ENCODE measurements around the gene PRMT3.
"Not testable (repeated sequence)": the region's sequence is repeated elsewhere in the genome, so short reads cannot be mapped to it uniquely, and the experiment has no call there.

PRMT3 gene

GRCh38 chr11:20457001-20457799 lies 69.7 kb downstream of the PRMT3 start:
- DNase-seq (ENCODE audit: low read depth, low spot score), result no peak

GRCh38 chr11:20457934-20458680 lies 70.6 kb downstream of the PRMT3 start:
- no peak for DNase-seq (ENCODE audit: low read depth, low spot score)

GRCh38 chr11:20458905-20459632 lies 71.6 kb downstream of the PRMT3 start:
- DNase-seq (ENCODE audit: low read depth, low spot score), result no peak

DNA sequence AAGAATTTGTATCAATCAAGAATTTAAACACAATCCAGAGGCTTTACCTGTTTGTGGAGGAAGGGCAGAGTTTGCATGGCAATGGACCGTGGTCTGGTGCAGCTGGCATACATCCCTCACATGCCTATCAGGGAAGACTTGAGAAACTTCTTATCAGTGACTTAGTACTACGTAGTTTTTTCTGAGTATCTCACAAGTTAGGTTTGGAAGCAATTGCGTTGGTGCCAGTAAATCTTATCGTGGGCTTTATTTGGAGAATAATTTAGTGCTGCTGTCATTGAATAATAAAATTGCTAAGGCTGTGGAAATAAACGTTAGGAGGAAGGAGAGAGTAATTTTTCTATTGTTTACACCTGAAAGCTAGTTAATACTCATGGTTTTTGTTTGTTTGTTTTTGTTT lies 72.3 kb downstream of the PRMT3 start:
- no peak for DNase-seq (ENCODE audit: low read depth, low spot score)

GRCh38 chr11:20464518-20464917 lies 77.0 kb downstream of the PRMT3 start:
- no peak for DNase-seq (ENCODE audit: low read depth, low spot score)

GRCh38 chr11:20467487-20468185 lies 80.1 kb downstream of the PRMT3 start:
- no peak for DNase-seq (ENCODE audit: low read depth, low spot score)

- DNase-seq (ENCODE audit: low read depth, low spot score), result no peak
Measured at GRCh38 chr11:20470348-20470747, 82.8 kb downstream of the PRMT3 start.

DNA sequence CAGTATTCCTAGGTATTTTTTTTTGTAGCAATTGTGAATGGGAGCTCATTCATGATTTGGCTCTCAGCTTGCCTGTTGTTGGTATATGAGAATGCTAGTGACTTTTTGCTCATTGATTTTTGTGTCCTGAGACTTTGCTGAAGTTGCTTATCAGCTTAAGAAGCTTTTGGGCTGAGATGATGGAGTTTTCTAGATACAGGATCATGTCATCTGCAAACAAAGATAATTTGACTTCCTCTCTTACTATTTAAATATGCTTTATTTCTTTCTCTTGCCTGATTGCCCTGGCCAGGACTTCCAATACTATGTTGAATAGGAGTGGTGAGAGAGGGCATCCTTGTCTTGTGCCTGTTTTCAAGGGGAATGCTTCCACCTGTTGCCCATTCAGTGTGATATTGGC lies 84.4 kb downstream of the PRMT3 start:
- not testable (repeated sequence) for DNase-seq (ENCODE audit: low read depth, low spot score)

- DNase-seq (ENCODE audit: low read depth, low spot score), result no peak
Measured at GRCh38 chr11:20474176-20474881, 86.8 kb downstream of the PRMT3 start.

- DNase-seq (ENCODE audit: low read depth, low spot score), result no peak
Measured at GRCh38 chr11:20474882-20475517, 87.5 kb downstream of the PRMT3 start.

DNA sequence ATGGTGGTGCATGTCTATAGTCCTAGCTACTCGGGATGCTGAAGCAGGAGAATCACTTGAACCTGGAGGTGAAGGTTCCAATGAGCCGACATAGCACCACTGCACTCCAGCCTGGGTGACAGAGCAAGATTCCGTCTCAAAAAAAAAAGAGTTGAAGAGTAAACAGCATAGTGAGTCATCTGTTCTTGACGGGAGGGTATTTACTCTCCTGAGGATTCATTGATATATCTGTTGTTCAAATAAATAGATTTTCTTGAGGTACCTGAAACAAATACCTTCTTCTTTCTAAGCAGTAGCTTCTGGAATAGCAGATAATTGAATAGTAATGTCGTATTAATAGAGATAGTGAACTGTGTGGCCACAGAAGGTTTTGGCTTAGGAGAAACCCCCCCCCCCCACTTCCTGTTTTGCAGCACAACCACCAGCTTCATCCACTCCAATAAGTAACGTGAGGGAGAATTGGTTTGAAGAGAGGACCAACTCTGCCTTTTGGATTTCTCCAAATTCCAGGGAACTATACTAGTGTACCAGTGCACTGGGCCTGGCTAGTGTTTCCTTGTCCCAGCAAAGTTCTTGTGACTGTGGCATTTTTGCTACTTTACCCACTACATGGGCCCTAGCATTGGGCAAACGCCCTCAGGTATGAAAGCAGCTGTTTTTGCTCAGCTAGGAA lies 90.0 kb downstream of the PRMT3 start:
- no peak for DNase-seq (ENCODE audit: low read depth, low spot score)

DNA sequence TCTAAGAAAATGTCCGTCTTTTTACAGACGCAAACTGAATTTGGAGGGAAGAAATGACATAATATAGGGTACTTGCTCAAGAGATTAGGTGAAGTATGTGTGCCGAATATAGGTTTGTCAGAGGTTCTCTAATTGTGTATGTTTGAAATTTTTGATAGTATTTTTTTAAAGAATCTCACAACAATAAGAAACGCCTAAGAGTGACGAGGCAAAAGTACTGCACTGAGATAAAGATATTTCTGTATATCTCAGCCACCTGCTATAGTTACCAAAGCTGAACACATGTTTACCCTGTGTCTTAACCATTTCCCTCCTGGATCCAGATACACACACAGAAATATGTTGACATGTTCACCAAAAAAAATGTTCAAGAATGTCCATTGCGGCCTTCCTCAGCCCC lies 92.0 kb downstream of the PRMT3 start:
- DNase-seq (ENCODE audit: low read depth, low spot score), result no peak

GRCh38 chr11:20483931-20484330 lies 96.4 kb downstream of the PRMT3 start:
- no peak for DNase-seq (ENCODE audit: low read depth, low spot score)

- DNase-seq (ENCODE audit: low read depth, low spot score), result not testable (repeated sequence)
Measured at GRCh38 chr11:20484416-20484815, 96.9 kb downstream of the PRMT3 start.

GRCh38 chr11:20488352-20488751 lies 100.8 kb downstream of the PRMT3 start:
- no peak for DNase-seq (ENCODE audit: low read depth, low spot score)

DNA sequence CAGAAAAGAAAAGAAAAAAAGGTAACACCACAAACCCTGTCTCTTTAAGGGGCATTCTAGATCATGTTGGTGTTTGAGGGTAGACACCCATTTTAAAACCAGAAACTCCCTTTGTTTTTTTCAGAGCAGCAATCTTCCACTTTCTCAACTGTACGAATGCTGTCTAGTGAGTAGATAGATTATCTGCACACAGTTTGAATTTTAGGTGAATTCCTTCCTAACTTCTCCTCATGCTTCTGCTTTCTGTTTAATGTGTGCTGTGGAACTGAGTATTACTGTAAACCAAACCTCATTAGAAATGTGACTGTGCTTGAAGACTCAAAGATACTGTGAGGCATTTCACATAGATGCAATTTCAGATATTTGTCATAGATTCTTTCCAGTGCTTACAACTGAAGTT lies 102.4 kb downstream of the PRMT3 start:
- no peak for DNase-seq (ENCODE audit: low read depth, low spot score)

- no peak for DNase-seq (ENCODE audit: low read depth, low spot score)
Measured at GRCh38 chr11:20493340-20493739, 105.8 kb downstream of the PRMT3 start.

- DNase-seq (ENCODE audit: low read depth, low spot score), result no peak
Measured at GRCh38 chr11:20497124-20497792, 109.7 kb downstream of the PRMT3 start.

DNA sequence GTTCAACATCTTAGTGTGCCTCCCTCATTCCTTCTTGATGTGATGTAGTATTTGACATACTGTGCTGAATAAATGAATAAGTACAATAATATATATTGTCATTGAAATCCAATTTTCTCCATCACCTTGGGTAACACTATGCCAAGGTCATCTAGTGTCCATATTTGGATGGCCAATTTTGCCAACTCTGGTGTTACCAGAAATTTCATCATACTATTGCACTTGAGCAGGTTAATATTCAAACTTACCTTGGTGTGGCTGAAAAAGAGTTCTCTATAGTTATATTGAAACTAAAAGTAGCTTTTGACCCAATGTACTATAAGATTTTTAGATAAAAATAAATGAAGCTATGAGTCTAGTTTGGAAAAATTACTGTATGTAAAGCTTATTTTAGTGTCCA lies 113.7 kb downstream of the PRMT3 start:
- no peak for DNase-seq (ENCODE audit: low read depth, low spot score)

GRCh38 chr11:20501971-20502370 lies 114.5 kb downstream of the PRMT3 start:
- DNase-seq (ENCODE audit: low read depth, low spot score), result no peak
